HK-2 (cell line): ENCODE results near the gene ATG16L1.
A peak's percentile ranks its signal among the peaks of the same experiment; 100 is the strongest.

Experiments used
- DNase-seq: peaks from one replicate; pipeline ENCODE4 v3.0.0-alpha.2; 2018; ENCODE audit not compliant: unreplicated experiment

The ATG16L1 gene

GRCh38 chr2:233251306-233252116 is at the start of gene ATG16L1:
ATG16L1 (plus strand) TSS chr2:233251673; CDS start chr2:233251828, 155 bp downstream.
- peak; percentile 95 for DNase-seq

DNA sequence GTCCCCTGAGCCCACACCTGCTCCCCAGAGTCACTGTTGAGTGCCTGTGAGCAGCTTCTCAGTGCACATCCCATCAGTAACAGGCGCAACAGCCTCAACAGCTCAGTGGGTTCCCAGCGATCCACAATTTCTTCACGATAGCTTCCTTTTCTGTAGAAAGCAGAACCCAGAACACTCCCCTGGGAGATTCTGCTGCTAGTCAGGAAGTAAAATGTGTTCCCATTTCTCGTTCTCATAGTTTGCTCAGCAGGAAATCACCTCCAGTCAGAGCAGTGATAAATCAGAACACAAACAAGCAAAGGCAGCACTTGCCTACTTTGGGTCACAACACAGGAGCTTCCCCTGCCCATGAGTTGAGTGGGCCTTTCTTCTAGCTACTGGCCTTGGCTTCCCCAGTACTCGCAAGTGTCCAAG is 48.9 kb upstream of the ATG16L1 start:
- no peak for DNase-seq

DNA sequence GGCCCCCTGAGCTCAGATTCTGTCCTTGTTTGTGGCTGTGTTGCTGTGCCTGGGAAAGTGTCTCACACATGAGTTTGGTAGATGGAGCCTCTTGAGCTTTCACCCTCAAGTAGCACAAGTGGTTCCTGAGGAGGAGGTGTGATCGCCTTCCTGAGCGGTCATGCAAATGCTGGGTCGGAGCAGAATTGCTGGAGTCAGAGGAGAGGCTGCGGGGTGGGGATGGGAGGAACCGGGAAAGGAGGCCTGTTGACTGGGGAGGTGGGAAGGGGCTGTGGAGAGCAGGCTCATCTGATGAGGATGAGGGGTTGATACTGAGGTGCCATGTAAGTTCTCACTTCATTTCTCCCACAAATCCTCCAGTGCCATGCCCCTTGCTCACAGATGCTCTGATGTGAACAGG is 48.4 kb upstream of the ATG16L1 start:
- no peak for DNase-seq

DNA sequence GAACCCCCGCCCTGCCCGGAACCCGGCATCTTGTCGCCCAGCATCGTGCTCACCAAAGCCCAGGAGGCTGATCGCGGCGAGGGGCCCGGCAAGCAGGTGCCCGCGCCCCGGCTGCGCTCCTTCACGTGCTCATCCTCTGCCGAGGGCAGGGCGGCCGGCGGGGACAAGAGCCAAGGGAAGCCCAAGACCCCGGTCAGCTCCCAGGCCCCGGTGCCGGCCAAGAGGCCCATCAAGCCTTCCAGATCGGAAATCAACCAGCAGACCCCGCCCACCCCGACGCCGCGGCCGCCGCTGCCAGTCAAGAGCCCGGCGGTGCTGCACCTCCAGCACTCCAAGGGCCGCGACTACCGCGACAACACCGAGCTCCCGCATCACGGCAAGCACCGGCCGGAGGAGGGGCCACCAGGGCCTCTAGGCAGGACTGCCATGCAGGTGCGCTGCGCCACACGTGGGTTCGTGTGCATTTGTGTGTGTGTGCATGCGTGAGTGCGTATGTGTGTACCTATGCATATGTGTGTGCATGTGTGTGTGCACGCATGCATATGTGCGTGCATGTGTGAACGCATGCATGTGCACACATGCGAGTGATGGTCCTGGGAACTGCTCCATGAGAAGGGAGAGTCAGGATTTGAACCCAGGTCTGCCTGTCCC is 47.1 kb upstream of the ATG16L1 start:
- DNase-seq, result no peak

GRCh38 chr2:233208382-233209116 is 42.9 kb upstream of the ATG16L1 start:
- peak; percentile 70 for DNase-seq

DNA sequence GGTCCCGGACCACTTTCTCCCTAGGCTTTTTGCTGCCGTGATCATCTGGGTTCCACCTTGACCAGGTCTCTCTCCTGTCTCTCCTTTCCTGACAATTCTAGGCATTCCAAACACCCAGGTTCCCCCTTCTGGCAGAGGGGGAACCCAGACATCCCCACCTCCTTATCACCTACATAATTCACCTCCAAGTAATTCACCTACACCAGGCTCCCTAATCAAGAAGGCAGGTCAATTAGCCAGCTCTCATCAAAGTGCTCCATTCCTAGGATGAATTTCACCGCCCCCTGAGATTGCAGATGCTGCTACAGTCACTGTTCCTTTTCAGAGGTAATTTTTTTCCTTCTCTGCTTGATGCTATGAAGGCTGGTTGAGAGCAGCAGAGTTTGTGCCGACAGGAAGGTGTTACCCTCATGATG is 42.3 kb upstream of the ATG16L1 start:
- no peak for DNase-seq

GRCh38 chr2:233209533-233210171 is 41.8 kb upstream of the ATG16L1 start:
- DNase-seq, result peak; percentile 83

GRCh38 chr2:233210281-233210680 is 41.2 kb upstream of the ATG16L1 start:
- DNase-seq, result no peak

GRCh38 chr2:233210843-233211547 is 40.5 kb upstream of the ATG16L1 start:
- DNase-seq, result peak; percentile 86

DNA sequence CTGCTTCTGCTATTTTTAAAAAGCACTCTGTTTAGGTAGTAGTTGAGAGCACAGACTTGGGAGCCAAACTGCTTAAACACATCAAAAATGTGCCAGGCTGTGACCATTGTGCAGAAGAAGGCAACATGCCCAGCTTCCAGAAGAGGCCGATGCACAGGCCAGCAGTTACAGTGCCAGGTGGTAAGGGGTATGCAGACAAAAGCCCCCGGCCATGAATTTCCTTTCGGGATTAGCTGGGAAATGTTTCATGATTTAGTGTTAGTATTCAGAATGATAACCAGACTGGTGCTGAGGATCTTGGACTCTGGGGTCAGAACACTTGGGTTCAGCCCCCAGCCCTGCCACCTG is 40.0 kb upstream of the ATG16L1 start:
- no peak for DNase-seq

GRCh38 chr2:233213011-233213410 is 38.5 kb upstream of the ATG16L1 start:
- no peak for DNase-seq

- no peak for DNase-seq
These were observed 37.5 kb upstream of the ATG16L1 start for GRCh38 chr2:233213975-233214374.

- DNase-seq, result no peak
These were observed 33.5 kb upstream of the ATG16L1 start for GRCh38 chr2:233217892-233218377.

GRCh38 chr2:233218836-233219235 is 32.6 kb upstream of the ATG16L1 start:
- DNase-seq, result no peak

DNA sequence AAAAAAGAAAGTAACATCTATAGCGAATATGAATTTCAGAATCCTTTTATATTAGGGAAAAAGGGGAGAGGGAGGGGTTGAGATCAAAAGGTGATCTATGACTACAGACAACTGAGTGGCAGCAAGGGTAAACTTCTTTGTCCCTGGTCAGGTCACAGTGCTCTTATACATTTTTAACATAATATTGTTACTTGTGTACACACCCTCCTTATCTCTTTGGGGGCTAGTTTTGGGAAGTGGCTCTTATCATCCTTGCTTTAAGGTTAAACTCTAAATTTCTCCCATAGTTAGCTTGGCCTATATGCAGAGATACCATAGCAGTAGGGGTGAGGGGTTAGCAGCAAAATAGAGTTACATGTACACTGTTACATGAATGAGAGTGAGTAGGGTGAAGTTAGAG is 31.6 kb upstream of the ATG16L1 start:
- no peak for DNase-seq

DNA sequence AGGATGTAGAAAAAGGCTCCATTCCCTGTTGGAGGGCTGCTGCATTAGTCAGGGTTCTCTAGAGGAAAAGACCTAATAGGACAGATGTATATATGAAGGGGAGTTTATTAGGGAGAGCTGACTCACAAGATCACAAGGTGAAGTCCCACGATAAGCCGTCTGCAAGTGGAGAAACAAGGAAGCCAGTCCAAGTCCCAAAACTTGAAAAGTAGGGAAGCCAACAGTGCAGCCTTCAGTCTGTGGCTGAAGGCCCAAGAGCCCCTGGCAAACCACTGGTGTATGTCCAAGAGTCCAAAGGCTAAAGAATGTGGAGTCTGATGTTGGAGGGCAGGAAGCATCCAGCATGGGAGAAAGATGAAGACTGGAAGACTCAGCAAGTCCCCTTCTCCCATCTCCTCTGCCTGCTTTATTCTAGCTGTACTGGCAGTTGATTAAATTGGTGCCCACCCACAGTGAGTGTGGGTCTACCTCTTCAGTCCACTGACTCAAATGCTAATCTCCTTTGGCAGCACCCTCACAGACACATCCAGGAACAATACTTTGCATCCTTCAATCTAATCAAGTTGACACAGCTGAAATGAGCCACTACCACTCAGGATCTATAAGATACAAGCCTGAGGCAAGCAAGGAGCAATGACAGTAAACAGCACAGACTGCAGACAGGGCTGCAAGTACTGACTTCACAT is 30.0 kb upstream of the ATG16L1 start:
- no peak for DNase-seq

DNA sequence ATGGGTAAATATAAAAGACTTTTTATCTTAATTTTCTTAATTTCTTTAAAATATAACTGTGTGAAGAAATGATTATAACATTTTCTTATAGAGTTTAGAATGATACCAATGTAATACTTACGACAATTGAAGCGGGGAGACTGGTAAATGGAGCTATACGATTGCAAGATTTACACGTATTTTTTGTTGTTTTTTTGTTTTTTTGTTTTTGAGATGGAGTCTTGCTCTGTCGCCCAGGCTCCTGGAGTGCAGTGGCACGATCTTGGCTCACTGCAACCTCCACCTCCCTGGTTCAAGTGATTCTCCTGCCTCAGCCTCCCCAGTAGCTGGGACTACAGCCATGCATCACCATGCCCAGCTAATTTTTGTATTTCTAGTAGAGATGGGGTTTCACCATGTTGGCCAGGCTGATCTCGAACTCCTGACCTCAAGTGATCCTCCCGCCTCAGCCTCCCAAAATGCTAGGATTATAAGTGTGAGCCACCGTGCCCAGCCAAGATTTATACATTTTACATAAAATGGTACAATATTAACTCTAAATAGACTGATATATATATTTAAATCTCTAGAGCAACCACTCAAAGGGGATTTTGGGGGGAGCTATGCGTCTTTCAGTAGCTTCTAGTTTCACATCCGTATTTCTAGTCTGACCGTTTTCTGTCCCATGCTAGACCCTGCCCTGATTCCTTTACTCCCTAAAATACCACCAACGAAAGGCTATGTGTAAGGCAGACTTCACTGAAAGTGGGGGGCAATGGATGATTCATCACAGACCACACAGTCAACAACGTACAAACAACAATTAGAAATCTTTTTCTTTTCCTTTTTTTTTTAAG is 28.2 kb upstream of the ATG16L1 start:
- DNase-seq, result no peak

DNA sequence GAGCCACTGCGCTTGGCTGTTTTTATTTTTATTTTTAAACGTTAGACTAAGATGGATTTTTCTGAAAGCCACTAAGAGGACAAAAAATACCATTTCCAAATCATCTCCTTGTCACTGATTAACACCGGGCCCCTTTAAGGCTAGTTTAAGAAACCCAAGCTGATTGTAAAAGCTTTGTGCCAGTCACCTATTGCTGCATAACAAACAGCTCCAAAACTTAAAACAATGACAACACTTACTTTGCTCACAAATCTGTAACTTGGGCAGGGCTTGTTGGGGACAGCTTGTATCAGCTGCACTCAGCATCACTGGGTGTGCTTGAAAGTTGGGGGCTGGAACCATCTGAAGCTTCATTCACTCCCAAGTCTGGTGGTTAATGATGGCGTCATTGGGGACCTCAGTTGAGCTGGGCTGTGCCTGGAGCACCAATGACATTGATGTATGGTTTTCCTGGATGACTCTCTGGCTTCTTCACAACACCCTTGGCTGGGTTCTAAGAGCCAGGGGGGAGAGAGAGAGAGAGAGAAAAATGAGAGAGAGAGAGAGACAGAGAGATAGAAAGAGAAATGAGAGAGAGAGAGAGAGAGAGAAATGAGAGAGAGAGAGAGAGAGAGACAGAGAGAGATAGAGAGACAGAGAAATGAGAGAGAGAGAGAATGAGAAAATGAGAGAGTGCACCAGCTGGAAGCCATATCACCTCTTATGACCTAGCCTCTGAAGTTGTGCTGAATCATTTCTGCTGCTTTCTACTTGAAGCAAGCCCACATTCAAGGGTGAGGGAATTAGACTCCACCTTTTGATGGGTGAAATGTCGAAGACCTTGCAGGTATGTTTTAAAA is 26.0 kb upstream of the ATG16L1 start:
- DNase-seq, result no peak

DNA sequence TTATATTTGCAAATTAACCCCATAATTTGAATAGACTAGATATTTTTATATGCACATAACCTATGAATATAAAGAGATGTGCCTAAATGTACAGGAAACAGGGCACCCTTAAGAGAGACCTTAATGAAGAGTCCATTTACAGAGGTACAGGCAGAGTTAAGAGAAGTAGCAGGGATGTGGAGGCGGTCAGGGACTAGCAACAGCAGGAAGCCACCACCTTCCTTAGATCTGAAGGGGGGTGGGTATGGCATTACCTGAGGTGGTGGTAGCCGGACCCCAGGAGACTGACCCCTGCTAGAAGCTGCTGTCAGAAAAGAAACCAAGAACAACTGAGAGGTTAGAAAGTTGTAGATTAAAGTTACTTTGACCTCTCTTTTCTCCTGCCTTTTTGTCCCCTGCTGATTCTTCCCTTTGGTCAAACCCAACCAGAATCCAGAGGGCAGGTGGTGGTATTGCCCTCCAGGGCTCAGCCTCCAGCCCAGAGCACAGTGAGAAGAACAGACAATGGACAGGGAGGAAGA is 24.9 kb upstream of the ATG16L1 start:
- no peak for DNase-seq
